Endothelial cell (in vitro differentiated cells): ENCODE data around the gene SLC15A4. TPM values are rescaled to one million over a fixed set of nuclear protein-coding genes. Genes with fewer than 3 reads are reported as not detected.

Experiments
- DNase-seq: peaks from one replicate; pipeline ENCODE4 v3.0.0; 2021; ENCODE audit warnings: low spot score
- H3K27ac Mint-ChIP-seq: one replicate; pipeline ENCODE4 v1.8.0; 2021; ENCODE audit warnings: mixed read lengths, inconsistent platforms; ENCODE audit not compliant: unreplicated experiment
- H3K27me3 Mint-ChIP-seq: one replicate; pipeline ENCODE4 v1.8.0; 2021; ENCODE audit warnings: mild to moderate bottlenecking, moderate library complexity, mixed read lengths, inconsistent platforms; ENCODE audit not compliant: unreplicated experiment
- H3K36me3 Mint-ChIP-seq: one replicate; pipeline ENCODE4 v1.8.0; 2021; ENCODE audit warnings: mild to moderate bottlenecking, low read depth, mixed read lengths, inconsistent platforms; ENCODE audit not compliant: unreplicated experiment
- H3K4me1 Mint-ChIP-seq: one replicate; pipeline ENCODE4 v1.8.0; 2021; ENCODE audit warnings: mild to moderate bottlenecking, mixed read lengths, inconsistent platforms; ENCODE audit not compliant: unreplicated experiment
- H3K4me3 Mint-ChIP-seq: one replicate; pipeline ENCODE4 v1.8.0; 2021; ENCODE audit warnings: mild to moderate bottlenecking, mixed read lengths, inconsistent platforms; ENCODE audit not compliant: unreplicated experiment
- H3K9me3 Mint-ChIP-seq: one replicate; pipeline ENCODE4 v1.8.0; 2021; ENCODE audit warnings: mixed read lengths, inconsistent platforms; ENCODE audit not compliant: unreplicated experiment
- CTCF ChIP-seq: fragments of 200-600 bp; sonication (generic); IDR thresholded peaks from one replicate; pipeline ENCODE4 v1.5.0; 2021; ENCODE audit warnings: antibody characterized with exemption; ENCODE audit not compliant: unreplicated experiment
- total RNA-seq: library from RNA; stranded (reverse); fragmentation: NEBNext Ultra II Directional; extraction: Animal tissue kit (Norgen Biotek cat#: 25700); gene quantifications from one replicate; pipeline ENCODE4 v1.2.1, GENCODE V29; 2021; ENCODE audit not compliant: unreplicated experiment

Gene SLC15A4
- total RNA-seq, 1 donor from 2014 or later, result 8.1 TPM

DNA sequence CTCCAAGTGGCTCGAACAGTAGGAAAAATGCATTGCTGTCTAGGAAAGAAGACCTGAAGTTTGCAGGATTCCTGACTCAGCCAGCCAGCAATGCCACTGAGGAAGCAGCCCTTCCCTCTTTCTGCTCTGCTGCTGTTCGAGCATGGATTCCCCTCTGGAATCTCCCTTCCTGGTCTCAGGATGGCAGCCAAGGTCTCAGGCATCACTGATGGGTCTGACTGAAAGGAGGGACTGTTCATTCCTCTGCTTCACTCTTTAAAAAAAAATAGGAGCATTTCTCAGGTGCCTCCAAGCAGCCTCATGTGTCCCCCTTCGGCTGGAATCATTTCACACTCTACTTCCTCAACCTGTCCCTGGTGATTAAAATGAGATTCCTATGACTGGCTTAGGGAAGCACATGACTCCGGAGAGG, 62.4 kb downstream of the SLC15A4 start:
- peaks cover 10% of the 10 kb centered on the region for H3K27me3 Mint-ChIP-seq
- no peak for TF ChIP-seq CTCF
- H3K27ac Mint-ChIP-seq, result no peak overlapping the region
- H3K4me1 Mint-ChIP-seq, result no peaks in the 10 kb centered on the region
- H3K4me3 Mint-ChIP-seq, result no peak overlapping the region
- H3K9me3 Mint-ChIP-seq, result peaks cover 45% of the 10 kb centered on the region
- DNase-seq, result no peak
- H3K36me3 Mint-ChIP-seq, result peaks cover 8% of the 10 kb centered on the region

GRCh38 chr12:128755566-128755965, 68.2 kb downstream of the SLC15A4 start:
- Mint-ChIP-seq H3K4me1 (no peaks in the 10 kb centered on the region), H3K27ac (no peak overlapping the region), H3K36me3 (peaks cover 5% of the 10 kb centered on the region), H3K27me3 (peaks cover 6% of the 10 kb centered on the region), H3K4me3 (no peak overlapping the region), H3K9me3 (peaks cover 44% of the 10 kb centered on the region)
- TF ChIP-seq CTCF, result no peak
- no peak for DNase-seq

DNA sequence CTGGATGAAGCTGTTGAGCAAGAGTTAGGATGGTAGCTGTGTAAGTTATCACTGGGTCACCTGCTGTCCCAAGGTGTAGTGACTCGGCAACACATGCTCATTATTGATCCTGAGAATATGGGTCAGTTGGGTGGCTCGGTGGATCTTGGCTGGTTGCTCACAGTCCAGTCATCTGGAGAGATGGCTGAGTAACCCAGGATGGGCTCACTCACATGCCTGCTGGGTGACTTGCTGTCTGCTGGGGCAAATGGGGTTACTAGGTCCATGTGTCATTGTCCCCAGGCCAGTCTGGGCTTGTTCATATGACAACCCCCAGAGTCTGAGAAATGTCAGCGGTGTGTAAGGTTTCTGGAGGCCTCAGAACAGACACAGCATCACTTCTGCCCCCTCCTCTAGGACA, 69.5 kb downstream of the SLC15A4 start:
- Mint-ChIP-seq H3K9me3 (peaks cover 38% of the 10 kb centered on the region), H3K4me1 (no peaks in the 10 kb centered on the region), H3K36me3 (peaks cover 5% of the 10 kb centered on the region), H3K27me3 (peaks cover 8% of the 10 kb centered on the region), H3K4me3 (no peak overlapping the region), H3K27ac (no peak overlapping the region)
- no peak for DNase-seq
- no peak for TF ChIP-seq CTCF

- no peak for TF ChIP-seq CTCF
- peaks cover 8% of the 10 kb centered on the region for H3K27me3 Mint-ChIP-seq
- H3K4me3 Mint-ChIP-seq, result no peak overlapping the region
- no peak for DNase-seq
- peaks cover 44% of the 10 kb centered on the region for H3K9me3 Mint-ChIP-seq
- no peaks in the 10 kb centered on the region for H3K4me1 Mint-ChIP-seq
- H3K36me3 Mint-ChIP-seq, result peaks cover 10% of the 10 kb centered on the region
- H3K27ac Mint-ChIP-seq, result no peak overlapping the region
These were observed 70.3 kb downstream of the SLC15A4 start for GRCh38 chr12:128753438-128753837.

- Mint-ChIP-seq H3K36me3 (peaks cover 5% of the 10 kb centered on the region), H3K4me1 (no peaks in the 10 kb centered on the region), H3K4me3 (no peak overlapping the region), H3K27ac (no peak overlapping the region), H3K27me3 (peaks cover 4% of the 10 kb centered on the region), H3K9me3 (peaks cover 47% of the 10 kb centered on the region)
- DNase-seq, result no peak
- no peak for TF ChIP-seq CTCF
These were observed 71.4 kb downstream of the SLC15A4 start for GRCh38 chr12:128752386-128752785.
